Measurements from ENCODE around the gene PALM. TPM values are rescaled to one million over a fixed set of nuclear protein-coding genes. Genes with fewer than 3 reads are reported as not detected.

PALM gene
- total and polyA plus RNA-seq, 2 donors, result 23.6 to 69.3 TPM

GRCh38 chr19:704447-704741 is 4.3 kb upstream of the PALM start:
- no peak overlapping the region for H3K4me3 ChIP-seq (ENCODE audit: low read depth, low read length)
- no peak for DNase-seq (ENCODE audit: extremely low spot score)
- no peak overlapping the region for H3K27ac ChIP-seq (ENCODE audit: low read depth)
- no peaks in the 10 kb centered on the region for H3K36me3 ChIP-seq (ENCODE audit: insufficient read depth)
- 35% methylated on average over 14 of the region's 14 CpGs for WGBS
- no peaks in the 10 kb centered on the region for H3K4me1 ChIP-seq (ENCODE audit: insufficient read depth)

DNA sequence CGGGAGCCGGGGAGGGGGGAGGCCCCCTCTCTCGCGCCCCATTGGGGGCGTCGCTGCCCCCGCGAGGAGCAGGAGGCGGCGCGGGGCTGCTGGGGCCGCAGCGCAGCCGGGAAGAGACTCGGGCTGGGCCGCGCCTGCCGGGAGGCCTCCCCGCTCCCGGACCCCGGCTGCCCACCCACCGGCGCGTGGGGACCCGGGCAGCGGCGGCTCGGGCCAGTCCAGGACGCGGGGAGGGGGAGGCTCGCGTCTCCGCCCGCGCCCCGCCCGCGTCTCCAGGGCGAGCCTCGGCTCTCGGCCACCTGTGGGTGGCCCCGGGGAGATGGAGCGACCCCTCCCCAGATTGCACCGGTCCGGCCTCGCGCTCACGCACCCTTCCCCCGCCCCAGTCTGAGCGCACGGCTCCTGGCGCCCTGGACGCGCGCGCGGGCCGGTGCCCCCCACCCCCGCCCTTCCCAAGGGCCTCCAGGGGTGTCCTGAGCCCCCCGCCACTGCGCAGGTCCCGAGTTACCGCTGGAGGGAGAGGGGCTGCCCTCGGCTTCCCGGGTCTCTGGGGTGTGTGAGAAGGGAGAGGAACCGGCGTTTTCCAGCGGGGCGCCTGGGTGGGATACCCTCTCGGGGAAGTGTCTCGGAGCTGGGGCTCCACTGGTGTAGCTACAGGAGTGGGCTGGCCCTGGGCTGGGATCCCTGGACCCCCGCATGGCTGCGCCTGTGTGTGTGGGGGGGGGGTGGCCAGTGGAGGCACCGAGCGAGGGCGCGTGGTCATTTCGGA is 645 bp downstream of the PALM start:
- H3K27ac ChIP-seq (ENCODE audit: low read depth), result peak overlapping the region; percentile 42

DNA sequence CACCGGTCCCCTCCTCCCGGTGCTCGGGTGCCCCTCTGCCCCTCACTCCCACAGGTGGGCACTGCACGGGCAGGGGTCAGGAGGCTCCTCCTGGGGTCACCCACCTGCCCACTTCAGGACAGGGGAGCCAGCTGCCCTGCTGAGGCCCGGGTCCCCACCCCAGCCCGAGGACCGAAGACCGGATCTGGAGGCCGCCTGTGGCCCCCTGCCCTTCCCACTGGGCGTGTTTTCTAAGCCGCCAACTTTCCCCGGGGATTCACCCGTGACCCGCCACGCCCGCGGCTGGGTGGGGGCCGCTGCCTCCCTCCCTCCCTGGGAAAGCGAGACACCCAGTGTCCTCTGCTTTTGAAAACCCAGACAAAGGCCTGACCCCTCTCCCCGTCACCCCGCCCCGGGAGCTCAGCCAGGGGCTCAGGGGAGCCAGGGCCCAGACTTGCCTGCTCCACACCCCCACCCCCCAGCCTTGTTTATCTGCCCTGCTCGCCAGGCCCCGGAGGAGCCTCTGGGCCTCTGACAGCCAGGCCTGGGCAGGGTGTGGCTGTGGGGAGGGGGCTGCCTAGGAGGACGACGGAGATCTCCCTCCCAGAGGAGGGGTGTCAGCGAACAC is 1.3 kb downstream of the PALM start:
- no peak for DNase-seq (ENCODE audit: extremely low spot score)

More for the DNA sequence above, 645 bp downstream of the PALM start:
- no peak for DNase-seq (ENCODE audit: extremely low spot score)
- H3K36me3 ChIP-seq (ENCODE audit: insufficient read depth), result no peaks in the 10 kb centered on the region
- WGBS, result under 1% methylated on average over 75 of the region's 78 CpGs
- H3K4me1 ChIP-seq (ENCODE audit: insufficient read depth), result no peaks in the 10 kb centered on the region
- peak overlapping the region; percentile 94 for H3K4me3 ChIP-seq (ENCODE audit: low read depth, low read length)

DNA sequence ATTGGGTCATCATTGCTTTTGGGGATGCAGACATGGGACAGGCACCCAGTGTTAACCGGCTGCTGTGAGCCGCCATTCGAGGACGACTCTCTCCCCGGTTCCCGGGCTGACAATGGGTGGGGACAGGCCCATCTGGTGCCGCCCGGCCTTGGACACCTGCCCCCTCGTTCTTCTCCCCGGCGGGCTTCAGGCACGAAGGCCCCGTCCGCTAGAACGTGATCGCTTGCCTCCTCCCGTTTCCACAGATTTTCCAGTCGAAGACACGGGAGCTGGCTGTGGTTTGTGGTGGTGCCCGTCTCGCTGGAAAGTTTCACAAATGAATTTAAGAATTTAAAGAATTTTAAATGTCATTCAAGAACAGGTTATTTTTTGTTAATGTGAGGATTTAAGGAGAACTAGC is 2.0 kb downstream of the PALM start:
- Histone ChIP-seq H3K4me1 (ENCODE audit: insufficient read depth) (no peaks in the 10 kb centered on the region), H3K36me3 (ENCODE audit: insufficient read depth) (no peaks in the 10 kb centered on the region), H3K4me3 (ENCODE audit: low read depth, low read length) (peak overlapping the region; percentile 94), H3K27ac (ENCODE audit: low read depth) (no peak overlapping the region)
- 71% methylated on average over 21 of the region's 21 CpGs for WGBS
- no peak for DNase-seq (ENCODE audit: extremely low spot score)

More for the DNA sequence above, 1.3 kb downstream of the PALM start:
- peak overlapping the region; percentile 94 for H3K4me3 ChIP-seq (ENCODE audit: low read depth, low read length)
- no peaks in the 10 kb centered on the region for H3K4me1 ChIP-seq (ENCODE audit: insufficient read depth)
- WGBS, result 10% methylated on average over 27 of the region's 27 CpGs
- H3K27ac ChIP-seq (ENCODE audit: low read depth), result peak overlapping the region; percentile 42
- no peaks in the 10 kb centered on the region for H3K36me3 ChIP-seq (ENCODE audit: insufficient read depth)

- WGBS, result 82% methylated on average over 8 of the region's 8 CpGs
- no peaks in the 10 kb centered on the region for H3K36me3 ChIP-seq (ENCODE audit: insufficient read depth)
- DNase-seq (ENCODE audit: extremely low spot score), result no peak
- H3K4me3 ChIP-seq (ENCODE audit: low read depth, low read length), result no peak overlapping the region
- no peaks in the 10 kb centered on the region for H3K4me1 ChIP-seq (ENCODE audit: insufficient read depth)
- no peak overlapping the region for H3K27ac ChIP-seq (ENCODE audit: low read depth)
Observed at GRCh38 chr19:711254-711653, 2.5 kb downstream of the PALM start.

DNA sequence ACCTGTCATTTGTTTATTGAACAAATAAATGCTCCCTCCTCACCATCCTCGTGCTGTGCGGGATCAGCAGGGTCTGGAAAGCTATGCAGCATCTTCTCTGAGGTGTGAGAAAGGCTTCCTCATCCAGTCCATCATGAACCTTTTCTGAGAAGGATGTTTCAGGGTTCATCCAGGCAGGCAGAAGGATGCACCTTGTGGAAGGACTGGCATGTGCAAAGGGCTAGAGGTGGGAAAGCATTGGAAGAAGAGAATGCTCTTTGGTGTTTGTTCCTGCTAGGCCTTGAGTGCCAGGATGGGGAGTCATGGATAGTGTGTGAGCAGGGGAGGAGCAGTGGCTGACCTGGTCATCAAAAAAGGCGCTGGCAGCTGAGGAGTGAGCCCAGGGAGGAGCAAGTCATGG is 6.6 kb downstream of the PALM start:
- Histone ChIP-seq H3K27ac (ENCODE audit: low read depth) (no peak overlapping the region), H3K4me1 (ENCODE audit: insufficient read depth) (no peaks in the 10 kb centered on the region), H3K36me3 (ENCODE audit: insufficient read depth) (no peaks in the 10 kb centered on the region), H3K4me3 (ENCODE audit: low read depth, low read length) (no peak overlapping the region)
- 98% methylated on average over 3 of the region's 3 CpGs for WGBS
- no peak for DNase-seq (ENCODE audit: extremely low spot score)

- Histone ChIP-seq H3K4me1 (ENCODE audit: insufficient read depth) (no peaks in the 10 kb centered on the region), H3K36me3 (ENCODE audit: insufficient read depth) (no peaks in the 10 kb centered on the region), H3K27ac (ENCODE audit: low read depth) (no peak overlapping the region), H3K4me3 (ENCODE audit: low read depth, low read length) (no peak overlapping the region)
- WGBS, result 66% methylated on average over 23 of the region's 23 CpGs
- no peak for DNase-seq (ENCODE audit: extremely low spot score)
Observed at GRCh38 chr19:718251-718951, 9.7 kb downstream of the PALM start.

DNA sequence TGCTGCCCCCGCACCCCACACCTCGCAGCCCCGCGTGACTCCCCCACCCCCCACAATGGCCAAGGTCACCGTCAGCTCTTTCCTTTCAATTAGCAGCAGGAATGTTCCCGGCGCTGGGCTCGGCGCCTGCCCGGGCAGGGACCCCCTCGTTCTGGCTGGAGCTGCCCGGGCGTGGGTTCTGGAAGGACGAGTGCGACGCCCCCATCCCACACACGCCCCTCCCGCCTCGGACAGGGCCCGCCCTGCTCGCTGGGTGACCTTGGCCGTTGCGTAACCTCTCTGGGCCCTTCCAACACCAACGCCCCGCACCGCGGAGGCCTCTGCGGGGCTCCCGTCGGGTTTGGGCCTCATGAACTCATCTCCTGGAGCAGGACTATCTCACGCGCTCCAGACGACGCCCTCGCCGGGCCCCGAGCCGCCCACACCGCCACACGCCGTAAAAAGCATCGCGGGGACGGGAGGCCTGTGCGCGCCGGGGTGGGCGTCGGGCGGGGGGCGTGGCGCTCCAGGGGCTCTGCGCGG is 10.3 kb downstream of the PALM start:
- H3K27ac ChIP-seq (ENCODE audit: low read depth), result no peak overlapping the region
- H3K4me1 ChIP-seq (ENCODE audit: insufficient read depth), result no peaks in the 10 kb centered on the region
- no peaks in the 10 kb centered on the region for H3K36me3 ChIP-seq (ENCODE audit: insufficient read depth)
- WGBS, result 27% methylated on average over 54 of the region's 54 CpGs
- no peak for DNase-seq (ENCODE audit: extremely low spot score)
- H3K4me3 ChIP-seq (ENCODE audit: low read depth, low read length), result peak overlapping the region; percentile 0

GRCh38 chr19:719636-720344 is 11.1 kb downstream of the PALM start:
- 15% methylated on average over 78 of the region's 79 CpGs for WGBS
- H3K27ac ChIP-seq (ENCODE audit: low read depth), result no peak overlapping the region
- H3K4me3 ChIP-seq (ENCODE audit: low read depth, low read length), result no peak overlapping the region
- no peak for DNase-seq (ENCODE audit: extremely low spot score)
- H3K36me3 ChIP-seq (ENCODE audit: insufficient read depth), result no peaks in the 10 kb centered on the region
- no peaks in the 10 kb centered on the region for H3K4me1 ChIP-seq (ENCODE audit: insufficient read depth)

DNA sequence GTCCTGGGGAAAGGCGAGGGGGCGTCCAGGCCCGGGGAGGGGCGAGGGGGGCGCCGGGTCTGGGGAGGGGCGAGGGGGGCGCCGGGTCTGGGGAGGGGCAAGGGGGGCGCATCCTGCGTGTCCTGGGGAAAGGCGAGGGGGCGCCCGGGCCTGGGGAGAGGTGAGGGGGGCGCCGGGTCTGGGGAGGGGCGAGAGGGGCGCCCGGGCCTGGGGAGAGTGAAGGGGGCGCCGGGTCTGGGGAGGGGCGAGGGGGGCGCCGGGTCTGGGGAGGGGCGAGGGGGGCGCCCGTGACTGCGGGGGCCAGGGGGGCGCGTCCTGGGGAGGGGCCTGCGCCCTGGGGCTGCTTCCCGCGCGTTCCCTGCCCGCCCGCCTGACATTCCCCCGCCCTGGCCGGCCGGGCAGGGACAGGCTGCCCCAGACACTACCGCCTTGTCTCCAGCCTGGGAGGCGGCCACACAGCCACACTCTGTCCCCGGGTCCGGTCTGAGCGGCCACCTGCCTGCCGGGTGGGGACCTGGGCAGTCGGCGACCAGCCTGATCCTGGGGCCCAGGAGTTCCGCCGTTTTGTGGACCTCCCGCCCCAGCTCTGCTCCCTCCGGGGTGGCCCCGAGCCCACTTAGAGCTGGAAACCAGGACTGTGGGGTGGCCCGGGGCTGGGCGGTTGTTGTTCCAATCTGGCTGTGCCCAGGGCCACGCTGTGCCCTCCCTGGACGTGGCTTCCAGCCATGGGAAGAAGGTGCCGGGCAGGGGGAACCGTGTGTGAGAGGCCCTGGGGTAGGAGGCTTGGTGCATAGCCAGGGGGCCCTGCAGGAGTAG is 11.8 kb downstream of the PALM start:
- 32% methylated on average over 58 of the region's 58 CpGs for WGBS
- no peak overlapping the region for H3K4me3 ChIP-seq (ENCODE audit: low read depth, low read length)
- DNase-seq (ENCODE audit: extremely low spot score), result no peak
- H3K27ac ChIP-seq (ENCODE audit: low read depth), result no peak overlapping the region
- no peaks in the 10 kb centered on the region for H3K36me3 ChIP-seq (ENCODE audit: insufficient read depth)
- H3K4me1 ChIP-seq (ENCODE audit: insufficient read depth), result no peaks in the 10 kb centered on the region

DNA sequence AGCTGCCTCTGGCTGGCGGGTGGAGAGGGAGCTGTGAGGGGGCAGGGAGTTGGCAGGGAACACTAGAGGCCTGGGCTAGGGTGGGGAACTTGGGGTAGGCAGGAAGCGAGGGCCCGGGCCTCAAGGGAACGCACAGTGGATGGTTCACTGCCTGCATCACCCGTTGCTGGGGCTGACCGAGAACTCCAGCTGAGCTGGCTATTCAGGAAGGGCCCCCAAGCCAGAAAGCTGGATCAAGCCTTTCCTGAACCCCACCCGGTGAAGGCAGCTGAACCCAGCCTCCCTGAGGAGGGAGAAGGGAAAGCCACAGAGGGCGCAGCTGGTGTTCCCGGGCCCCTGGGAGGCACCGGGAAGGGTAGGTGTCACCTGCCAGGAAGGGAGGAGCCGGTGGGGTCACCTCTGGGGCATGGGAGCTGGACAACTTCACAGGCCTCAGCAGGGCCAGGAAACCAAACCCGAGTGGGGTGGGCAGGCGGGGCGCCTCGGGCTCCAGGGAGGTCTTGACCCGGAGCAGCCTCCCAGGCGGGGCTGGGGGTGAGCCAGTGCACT is 13.9 kb downstream of the PALM start:
- H3K27ac ChIP-seq (ENCODE audit: low read depth), result no peak overlapping the region

GRCh38 chr19:723247-723646 is 14.5 kb downstream of the PALM start:
- no peak for DNase-seq (ENCODE audit: extremely low spot score)
- H3K27ac ChIP-seq (ENCODE audit: low read depth), result no peak overlapping the region
- H3K4me3 ChIP-seq (ENCODE audit: low read depth, low read length), result no peak overlapping the region
- 84% methylated on average over 13 of the region's 13 CpGs for WGBS
- H3K36me3 ChIP-seq (ENCODE audit: insufficient read depth), result no peaks in the 10 kb centered on the region
- no peaks in the 10 kb centered on the region for H3K4me1 ChIP-seq (ENCODE audit: insufficient read depth)

More for the DNA sequence above, 13.9 kb downstream of the PALM start:
- 56% methylated on average over 17 of the region's 17 CpGs for WGBS
- H3K4me1 ChIP-seq (ENCODE audit: insufficient read depth), result no peaks in the 10 kb centered on the region
- no peaks in the 10 kb centered on the region for H3K36me3 ChIP-seq (ENCODE audit: insufficient read depth)
- DNase-seq (ENCODE audit: extremely low spot score), result no peak
- H3K4me3 ChIP-seq (ENCODE audit: low read depth, low read length), result no peak overlapping the region

Measured in urinary bladder (tissue), 4 donors.